Erythroblast (primary cell): ENCODE results near the gene EEFSEC.

Experiments
- GATA1 ChIP-seq: IDR thresholded peaks from 2 replicates; pipeline ENCODE4 v1.6.1; 2011; ENCODE audit warnings: low read depth, mild to moderate bottlenecking, control low read depth, low read length, moderate library complexity
- POLR2A ChIP-seq: IDR thresholded peaks from 2 replicates; pipeline ENCODE4 v1.6.1; 2011; ENCODE audit warnings: mild to moderate bottlenecking, low read length

GRCh38 chr3:128231606-128232005, 78.3 kb downstream of the EEFSEC start:
- TF ChIP-seq POLR2A (no peak), GATA1 (no peak)
